HG03432 (cell line): ENCODE measurements around the gene GSG1L.

Experiments
- ATAC-seq: cut with Tn5 transposase; IDR thresholded peaks from one replicate; pipeline ENCODE4 v1.9.1; 2021; ENCODE audit warnings: mild to moderate bottlenecking, moderate library complexity; ENCODE audit not compliant: unreplicated experiment

Gene GSG1L

DNA sequence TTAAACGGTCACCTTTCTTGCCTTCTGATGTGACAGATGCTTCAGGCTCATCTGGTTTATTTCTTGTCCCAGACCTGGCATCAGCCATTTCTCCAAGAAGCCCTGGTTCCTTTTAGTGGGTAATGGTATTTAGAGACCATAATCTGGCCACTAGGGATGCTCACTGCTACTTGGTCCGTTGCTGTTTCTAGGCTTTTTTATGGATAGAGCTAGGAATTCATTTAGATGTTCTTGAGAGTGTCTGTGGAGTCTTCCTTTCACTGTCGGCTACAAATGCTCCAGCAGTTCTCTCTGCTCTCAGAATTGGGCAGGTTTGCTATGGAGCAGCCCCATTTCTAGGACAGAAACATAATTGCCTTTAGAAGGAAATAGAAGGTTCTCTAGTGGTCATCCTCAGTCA is 299.1 kb downstream of the GSG1L start:
- ATAC-seq, result no peak

GRCh38 chr16:27762441-27762840 is 301.1 kb downstream of the GSG1L start:
- no peak for ATAC-seq

- no peak for ATAC-seq
Measured at GRCh38 chr16:27761816-27762215, 301.7 kb downstream of the GSG1L start.

DNA sequence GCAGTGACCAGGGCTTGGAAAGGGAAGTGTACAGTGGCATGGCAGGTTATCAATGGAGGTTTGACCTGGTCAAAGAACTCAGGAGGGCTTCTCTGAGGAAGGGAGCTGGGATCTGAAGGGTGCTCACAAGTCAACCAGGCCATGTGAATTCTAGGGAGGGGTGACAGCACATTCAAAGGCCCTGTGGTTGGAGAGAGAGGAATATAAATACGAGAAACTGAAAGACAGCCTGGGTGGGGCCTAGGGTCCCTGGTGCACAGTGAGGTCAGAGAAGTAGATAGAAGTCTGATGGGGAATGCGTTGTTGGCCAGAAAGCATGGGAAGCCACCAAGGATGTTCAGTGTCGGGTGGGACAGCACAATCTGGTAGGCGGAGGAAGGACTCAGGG is 302.7 kb downstream of the GSG1L start:
- no peak for ATAC-seq

- no peak for ATAC-seq
Measured at GRCh38 chr16:27759967-27760788, 303.3 kb downstream of the GSG1L start.

DNA sequence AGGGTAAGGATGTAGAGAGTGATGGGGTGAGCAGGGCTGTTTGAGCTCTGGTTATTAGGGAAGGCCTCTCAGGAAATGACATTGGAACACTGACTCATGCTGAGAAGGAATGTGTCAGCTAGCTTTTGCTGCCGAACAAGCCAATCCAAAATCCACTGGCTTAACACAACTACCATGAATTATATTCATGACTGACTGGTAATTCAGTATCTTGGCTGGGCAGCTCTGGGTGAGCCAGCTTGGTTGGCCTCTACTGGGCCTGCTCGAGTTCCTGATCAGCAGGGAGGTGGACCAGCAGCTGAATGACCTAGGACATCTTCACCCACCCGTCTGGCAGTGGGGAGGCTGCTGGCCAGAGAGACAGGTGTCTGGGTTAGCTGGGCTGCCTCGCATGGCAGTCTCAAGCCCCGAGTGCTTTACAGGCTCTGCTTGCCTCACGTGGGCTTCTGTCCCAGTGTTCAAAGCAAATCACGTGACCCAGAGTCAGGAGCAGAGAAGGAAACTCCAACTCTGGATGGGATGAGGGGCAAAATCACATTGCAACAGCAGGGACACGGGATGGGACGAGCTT is 304.1 kb downstream of the GSG1L start:
- no peak for ATAC-seq

- ATAC-seq, result no peak
Measured at GRCh38 chr16:27758544-27758943, 305.0 kb downstream of the GSG1L start.

GRCh38 chr16:27756206-27756970 is 307.1 kb downstream of the GSG1L start:
- no peak for ATAC-seq

GRCh38 chr16:27754788-27755690 is 308.5 kb downstream of the GSG1L start:
- no peak for ATAC-seq

DNA sequence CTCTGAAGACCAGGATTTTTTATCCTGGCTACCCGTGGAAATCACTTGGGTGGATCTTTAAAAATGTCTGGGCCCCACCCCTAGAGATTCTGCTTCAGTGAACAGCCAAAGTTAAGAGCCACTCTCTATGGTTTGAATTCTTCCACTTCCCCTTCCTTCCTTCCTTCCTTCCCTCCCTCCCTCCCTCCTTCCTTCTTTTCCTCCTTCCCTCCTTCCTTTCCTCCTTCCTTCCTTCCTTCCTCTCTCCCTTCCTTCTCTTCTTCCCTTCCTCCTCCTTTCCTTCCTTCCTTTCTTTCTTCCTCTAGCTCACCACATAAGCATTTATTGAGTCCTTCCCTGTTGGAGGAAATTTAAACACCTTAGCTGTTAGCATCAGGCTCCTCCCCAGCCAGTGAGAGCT is 310.0 kb downstream of the GSG1L start:
- no peak for ATAC-seq

- ATAC-seq, result no peak
Measured at GRCh38 chr16:27752241-27752640, 311.3 kb downstream of the GSG1L start.

DNA sequence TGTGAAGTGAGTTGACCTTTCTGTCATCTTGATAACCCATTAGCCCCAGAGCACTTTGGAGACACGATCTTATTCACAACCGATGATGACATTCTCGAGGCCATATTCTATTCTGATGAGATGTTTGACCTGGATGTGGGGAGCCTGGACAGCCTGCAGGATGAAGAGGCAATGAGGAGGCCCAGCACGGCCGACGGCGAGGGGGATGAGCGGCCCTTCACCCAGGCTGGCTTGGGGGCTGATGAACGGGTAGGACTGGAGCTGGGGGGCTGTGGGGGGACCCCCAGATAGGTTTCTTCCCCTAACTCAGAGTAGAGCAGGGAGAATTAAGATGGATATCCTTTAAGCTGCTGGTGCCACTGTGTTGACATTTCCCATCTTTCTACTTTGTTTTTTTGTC is 311.8 kb downstream of the GSG1L start:
- no peak for ATAC-seq

- ATAC-seq, result no peak
Measured at GRCh38 chr16:27751233-27751632, 312.3 kb downstream of the GSG1L start.

GRCh38 chr16:27749946-27750345 is 313.6 kb downstream of the GSG1L start:
- ATAC-seq, result no peak

GRCh38 chr16:27749547-27749875 is 314.0 kb downstream of the GSG1L start:
- ATAC-seq, result no peak

DNA sequence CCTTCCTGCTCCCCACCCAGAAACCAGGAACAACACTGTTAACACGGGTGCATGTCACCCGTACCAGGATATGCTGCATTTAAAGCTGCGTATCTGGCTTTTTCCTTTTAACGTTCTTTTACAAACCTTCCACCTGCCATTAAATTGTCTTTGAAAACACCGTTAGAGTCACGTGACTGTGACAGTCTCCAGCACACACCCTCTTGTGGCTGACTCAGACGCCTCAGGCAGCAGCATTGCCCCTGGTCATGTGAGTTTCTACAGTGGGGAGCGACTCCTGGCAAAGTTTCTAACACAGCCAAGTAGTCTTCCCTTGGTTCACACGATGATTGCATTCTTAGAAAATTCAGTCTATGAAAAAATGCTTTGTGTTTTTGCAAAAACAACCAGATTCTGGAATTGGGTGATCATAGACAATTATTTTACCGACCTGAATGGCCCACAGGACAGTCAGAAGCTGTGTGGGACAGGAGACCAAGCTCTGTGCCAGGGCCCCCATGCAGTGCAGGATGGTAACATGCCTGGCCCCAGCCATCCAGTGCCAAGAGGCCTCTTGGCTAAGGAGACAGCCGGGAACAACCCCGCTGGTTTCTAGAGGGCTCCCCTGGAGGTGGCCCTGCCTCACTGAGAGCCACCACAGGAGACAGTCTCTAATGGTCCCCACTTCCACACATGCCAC is 314.5 kb downstream of the GSG1L start:
- ATAC-seq, result no peak

DNA sequence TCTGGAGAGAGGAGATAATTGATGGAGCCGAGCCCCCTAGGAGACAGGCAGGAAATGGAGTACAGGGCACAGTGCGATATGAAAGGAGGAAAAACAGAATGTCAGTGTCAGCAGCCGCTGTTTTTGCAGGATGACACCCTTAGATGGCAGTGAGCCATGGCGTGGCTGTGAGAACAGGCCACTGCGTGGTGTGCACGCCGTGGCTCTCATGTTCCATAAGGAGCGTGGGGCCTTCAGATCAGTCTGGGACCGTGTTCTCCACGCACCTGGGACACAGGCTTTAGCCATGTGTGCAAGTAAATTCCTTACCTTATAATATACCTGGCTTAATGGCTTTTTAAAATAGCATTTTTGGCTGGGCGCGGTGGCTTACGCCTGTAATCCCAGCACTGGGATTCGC is 315.6 kb downstream of the GSG1L start:
- ATAC-seq, result no peak

DNA sequence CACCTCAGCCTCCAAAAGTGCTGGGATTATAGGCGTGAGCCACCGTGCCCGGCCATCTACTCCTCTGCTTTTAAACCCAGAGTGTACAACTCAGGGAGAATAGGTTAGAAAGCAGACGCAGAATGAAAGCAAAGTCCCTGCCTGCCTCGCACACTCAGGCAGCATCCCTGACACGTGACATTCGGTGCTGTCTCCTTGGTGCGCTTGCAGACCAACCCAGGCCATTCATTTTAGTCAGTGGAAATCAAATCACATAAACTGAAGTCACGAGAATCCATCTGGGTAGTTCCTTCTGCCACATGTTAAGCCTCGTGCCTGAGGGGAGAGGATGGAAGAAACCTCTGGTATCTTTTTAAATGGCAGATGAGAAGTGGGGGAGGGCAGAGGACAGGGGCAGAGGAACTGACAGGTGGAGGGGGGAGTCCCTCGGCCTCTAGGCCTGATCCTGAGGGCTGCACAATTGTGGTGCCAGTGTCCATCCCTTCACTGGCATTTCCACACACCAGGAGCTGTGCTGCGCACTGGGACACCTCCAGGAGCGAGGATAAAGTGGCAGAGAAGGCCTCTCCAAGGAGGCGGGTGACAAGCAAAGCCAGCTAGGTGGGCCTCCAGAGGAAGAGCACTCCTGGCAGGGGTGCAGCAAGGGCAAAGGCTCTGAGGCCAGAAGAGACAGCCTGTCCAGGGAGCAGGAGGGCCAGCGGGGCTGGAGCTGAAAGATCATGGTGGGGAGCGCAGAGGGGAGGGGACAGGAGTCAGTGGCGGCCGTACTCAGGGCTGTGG is 317.2 kb downstream of the GSG1L start:
- no peak for ATAC-seq

DNA sequence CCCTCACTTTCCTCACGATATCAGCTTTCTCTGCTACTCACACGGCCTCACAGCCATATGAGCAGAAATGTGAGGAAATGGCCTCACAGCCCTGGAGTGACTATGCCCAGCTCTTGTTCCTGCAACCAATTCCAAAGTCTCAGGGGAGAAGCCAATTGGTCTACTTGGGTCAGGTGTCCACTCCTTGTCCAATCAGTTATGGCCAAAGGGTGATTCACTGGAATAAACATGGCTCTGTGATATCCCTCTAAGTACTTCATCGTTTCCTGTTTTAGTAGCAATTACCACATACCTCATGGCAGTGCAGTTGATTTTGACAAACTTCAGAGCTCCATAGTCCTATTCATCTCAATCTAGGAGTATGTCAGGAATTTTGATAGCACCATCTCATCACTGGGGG is 318.2 kb downstream of the GSG1L start:
- ATAC-seq, result no peak

DNA sequence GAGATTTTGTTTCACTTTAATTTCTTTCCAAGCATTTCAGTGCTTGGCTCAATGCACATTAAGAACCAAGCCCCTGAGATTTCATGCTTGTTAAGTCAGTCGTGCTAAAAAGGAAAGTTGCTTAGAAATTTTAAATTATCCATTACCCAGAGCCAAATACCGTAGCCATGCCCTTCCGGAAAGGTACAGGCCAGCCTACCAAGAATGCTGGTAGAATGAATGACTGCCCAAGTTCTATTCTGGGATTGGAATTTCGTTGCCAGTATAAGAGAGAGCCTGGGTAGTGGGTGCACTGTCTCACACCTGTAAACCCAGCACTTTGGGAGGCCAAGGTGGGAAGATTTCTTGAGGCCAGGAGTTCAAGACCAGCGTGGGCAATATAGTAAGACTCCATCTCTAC is 319.6 kb downstream of the GSG1L start:
- ATAC-seq, result no peak
